GM12878 (cell line): ENCODE measurements around the gene AMBRA1. TPM values are rescaled to one million over a fixed set of nuclear protein-coding genes. Genes with fewer than 3 reads are reported as not detected.

Source experiments
- HDAC2 ChIP-seq: fragments of 200-600 bp; sonication (generic); IDR thresholded peaks from 2 replicates; pipeline ENCODE4 v1.6.1; 2017
- MEF2A ChIP-seq: IDR thresholded peaks from 2 replicates; pipeline ENCODE4 v1.6.1; 2011; ENCODE audit warnings: low read depth, mild to moderate bottlenecking, low read length, moderate library complexity; ENCODE audit not compliant: insufficient read depth
- NFXL1 ChIP-seq: fragments of 450-650 bp; IDR thresholded peaks from 2 replicates; pipeline ENCODE4 v1.6.1; 2017; ENCODE audit warnings: antibody characterized with exemption, mild to moderate bottlenecking, borderline replicate concordance
- POU2F2 ChIP-seq: IDR thresholded peaks from 3 replicates; pipeline ENCODE4 v1.6.1; 2011; ENCODE audit warnings: low read depth, mild to moderate bottlenecking, low read length, borderline replicate concordance
- TCF3 ChIP-seq: IDR thresholded peaks from 2 replicates; pipeline ENCODE4 v1.6.1; 2012; ENCODE audit warnings: low read depth, mild to moderate bottlenecking, low read length, borderline replicate concordance; ENCODE audit not compliant: insufficient read depth
- YY1 ChIP-seq: IDR thresholded peaks from 2 replicates; pipeline ENCODE4 v1.6.1; 2011; ENCODE audit warnings: low read depth, mild to moderate bottlenecking, low read length
- ZNF24 ChIP-seq: fragments of 450-650 bp; IDR thresholded peaks from 2 replicates; pipeline ENCODE4 v1.6.1; 2017; ENCODE audit warnings: antibody characterized with exemption, mild to moderate bottlenecking
- polyA plus RNA-seq, 11 experiments: library from polyadenylated mRNA; depleted of rRNA in 4 of 11; unstranded in 6 of 11; stranded (reverse) in 5 of 11; fragments of >200 nt; fragmentation: Nextera tagmentation in 4 of 11; fragmentation: Illumina TruSeq in 1 of 11; extraction: Ambion mirVana in 4 of 11; extraction: Trizol in 1 of 11; gene quantifications; 1 replicate in 1 of 11; 2 replicates in 10 of 11; pipeline versions ENCODE4 v1.2.1 to v1.2.3, GENCODE V29; 2011 to 2016; ENCODE audit warnings: inconsistent platforms in 2 of 11, missing spikeins in 2 of 11, low read depth in 1 of 11
- total RNA-seq, 4 experiments: library from RNA; depleted of rRNA in 3 of 4; stranded (reverse); fragments of >200 nt in 3 of 4; fragmentation: Illumina TruSeq in 1 of 4; extraction: Trizol in 1 of 4; gene quantifications; 2 replicates each; pipeline versions ENCODE4 v1.2.1 to v1.2.3, GENCODE V29; 2013 to 2021
- TF ChIP-seq, protein P1 (sequence below): IDR thresholded peaks from 2 replicates; pipeline ENCODE4 v1.6.1; 2011; ENCODE audit warnings: borderline replicate concordance, low read depth, mild to moderate bottlenecking, moderate library complexity, mixed read lengths, low read length; ENCODE audit not compliant: insufficient read depth; ENCODE audit errors: extremely low read length
- TF ChIP-seq, protein P2 (sequence below): IDR thresholded peaks from 2 replicates; pipeline ENCODE4 v1.6.1; 2012; ENCODE audit warnings: low read depth, low read length, improper control_type of control experiment
- TF ChIP-seq, protein P3 (sequence below): fragments of 450-650 bp; IDR thresholded peaks from 2 replicates; pipeline ENCODE4 v1.6.1; 2018; ENCODE audit warnings: mild to moderate bottlenecking, low read depth, moderate library complexity; ENCODE audit not compliant: partially characterized antibody

The AMBRA1 gene
- total and polyA plus RNA-seq, 10 of the 15 experiments (the other 5 are each of a cell fraction or from before 2014, with no cell fraction given), result 0.57 to 34.3 (median 13.7) TPM

DNA sequence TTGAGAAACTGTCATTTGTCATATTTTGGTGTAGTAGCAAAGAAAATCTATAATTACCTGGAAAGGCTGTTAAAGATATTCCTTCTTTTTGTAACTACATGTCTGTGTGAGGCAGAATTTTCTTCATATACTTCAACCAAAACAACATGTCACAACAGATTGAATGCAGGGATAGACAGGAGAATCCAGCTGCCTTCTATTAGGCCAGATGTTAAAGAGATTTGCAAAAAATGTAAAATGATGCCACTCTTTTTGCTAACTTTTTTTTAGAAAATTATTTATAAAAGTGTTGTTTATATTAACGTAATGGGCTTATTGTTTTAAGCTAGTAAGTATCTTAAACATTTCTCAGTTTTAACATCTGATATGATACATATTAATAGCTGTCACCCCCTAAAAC, 233.9 kb downstream of the AMBRA1 start (continued):
- TF ChIP-seq, protein P1, sequence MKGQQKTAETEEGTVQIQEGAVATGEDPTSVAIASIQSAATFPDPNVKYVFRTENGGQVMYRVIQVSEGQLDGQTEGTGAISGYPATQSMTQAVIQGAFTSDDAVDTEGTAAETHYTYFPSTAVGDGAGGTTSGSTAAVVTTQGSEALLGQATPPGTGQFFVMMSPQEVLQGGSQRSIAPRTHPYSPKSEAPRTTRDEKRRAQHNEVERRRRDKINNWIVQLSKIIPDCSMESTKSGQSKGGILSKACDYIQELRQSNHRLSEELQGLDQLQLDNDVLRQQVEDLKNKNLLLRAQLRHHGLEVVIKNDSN, result no peak
- TF ChIP-seq YY1, result no peak
- no peak for TF ChIP-seq MEF2A
- TF ChIP-seq, protein P2, sequence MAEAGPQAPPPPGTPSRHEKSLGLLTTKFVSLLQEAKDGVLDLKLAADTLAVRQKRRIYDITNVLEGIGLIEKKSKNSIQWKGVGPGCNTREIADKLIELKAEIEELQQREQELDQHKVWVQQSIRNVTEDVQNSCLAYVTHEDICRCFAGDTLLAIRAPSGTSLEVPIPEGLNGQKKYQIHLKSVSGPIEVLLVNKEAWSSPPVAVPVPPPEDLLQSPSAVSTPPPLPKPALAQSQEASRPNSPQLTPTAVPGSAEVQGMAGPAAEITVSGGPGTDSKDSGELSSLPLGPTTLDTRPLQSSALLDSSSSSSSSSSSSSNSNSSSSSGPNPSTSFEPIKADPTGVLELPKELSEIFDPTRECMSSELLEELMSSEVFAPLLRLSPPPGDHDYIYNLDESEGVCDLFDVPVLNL, result no peak
- TF ChIP-seq NFXL1, result no peak
- no peak for TF ChIP-seq ZNF24
- TF ChIP-seq HDAC2, result no peak
- TF ChIP-seq TCF3, result no peak
- TF ChIP-seq, protein P3, sequence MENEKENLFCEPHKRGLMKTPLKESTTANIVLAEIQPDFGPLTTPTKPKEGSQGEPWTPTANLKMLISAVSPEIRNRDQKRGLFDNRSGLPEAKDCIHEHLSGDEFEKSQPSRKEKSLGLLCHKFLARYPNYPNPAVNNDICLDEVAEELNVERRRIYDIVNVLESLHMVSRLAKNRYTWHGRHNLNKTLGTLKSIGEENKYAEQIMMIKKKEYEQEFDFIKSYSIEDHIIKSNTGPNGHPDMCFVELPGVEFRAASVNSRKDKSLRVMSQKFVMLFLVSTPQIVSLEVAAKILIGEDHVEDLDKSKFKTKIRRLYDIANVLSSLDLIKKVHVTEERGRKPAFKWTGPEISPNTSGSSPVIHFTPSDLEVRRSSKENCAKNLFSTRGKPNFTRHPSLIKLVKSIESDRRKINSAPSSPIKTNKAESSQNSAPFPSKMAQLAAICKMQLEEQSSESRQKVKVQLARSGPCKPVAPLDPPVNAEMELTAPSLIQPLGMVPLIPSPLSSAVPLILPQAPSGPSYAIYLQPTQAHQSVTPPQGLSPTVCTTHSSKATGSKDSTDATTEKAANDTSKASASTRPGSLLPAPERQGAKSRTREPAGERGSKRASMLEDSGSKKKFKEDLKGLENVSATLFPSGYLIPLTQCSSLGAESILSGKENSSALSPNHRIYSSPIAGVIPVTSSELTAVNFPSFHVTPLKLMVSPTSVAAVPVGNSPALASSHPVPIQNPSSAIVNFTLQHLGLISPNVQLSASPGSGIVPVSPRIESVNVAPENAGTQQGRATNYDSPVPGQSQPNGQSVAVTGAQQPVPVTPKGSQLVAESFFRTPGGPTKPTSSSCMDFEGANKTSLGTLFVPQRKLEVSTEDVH, result no peak
- no peak for TF ChIP-seq POU2F2
